PFSK-1 (cell line): ENCODE measurements around the gene NR4A3.

ENCODE experiments used
- FOXP2 ChIP-seq: optimal IDR thresholded peaks from 2 replicates; pipeline ENCODE3; 2011; ENCODE audit warnings: borderline replicate concordance, control low read depth, inconsistent platforms; ENCODE audit not compliant: insufficient read depth; ENCODE audit errors: extremely low read length, extremely low read depth
- POLR2AphosphoS5 ChIP-seq: IDR thresholded peaks from 2 replicates; pipeline ENCODE4 v1.6.1; 2012; ENCODE audit warnings: low read depth, mild to moderate bottlenecking, control low read depth, low read length, moderate library complexity
- REST ChIP-seq, 2 experiments: IDR thresholded peaks; 2 replicates each; pipeline versions ENCODE4 v1.6.1 to v1.8.0; 2011 to 2012; ENCODE audit warnings: low read depth in 2 of 2, low read length in 2 of 2, control low read depth in 1 of 2, inconsistent platforms in 1 of 2, mild to moderate bottlenecking in 1 of 2, moderate library complexity in 1 of 2; ENCODE audit not compliant: insufficient read depth in 1 of 2
- SIN3A ChIP-seq: IDR thresholded peaks from 2 replicates; pipeline ENCODE4 v1.6.1; 2012; ENCODE audit warnings: mild to moderate bottlenecking, low read length, moderate library complexity, borderline replicate concordance; ENCODE audit not compliant: insufficient read depth
- TAF1 ChIP-seq: IDR thresholded peaks from 2 replicates; pipeline ENCODE4 v1.6.1; 2012; ENCODE audit warnings: low read length, control low read depth, borderline replicate concordance; ENCODE audit not compliant: insufficient read depth

Gene NR4A3

DNA sequence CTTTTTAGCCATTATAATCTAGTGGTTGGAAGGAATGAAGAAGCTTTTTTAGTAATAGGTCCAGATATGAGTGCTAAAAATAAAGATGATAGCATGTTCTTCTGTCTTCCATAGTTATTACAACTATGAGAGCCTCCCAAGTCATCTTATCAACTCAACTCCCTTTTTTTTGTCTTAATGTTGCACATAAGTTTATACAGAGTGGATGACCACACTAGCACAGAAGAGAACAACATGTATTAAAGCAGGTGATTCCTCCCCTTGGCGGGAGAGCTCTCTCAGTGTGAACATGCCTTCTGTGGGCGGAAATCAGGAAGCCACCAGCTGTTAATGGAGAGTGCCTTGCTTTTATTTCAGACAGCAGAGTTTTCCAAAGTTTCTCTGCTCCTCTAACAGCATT is 44.7 kb downstream of the NR4A3 start:
- TF ChIP-seq SIN3A (no peak), TAF1 (no peak), REST (IDR thresholded peaks at IDR 0.05; ENCODE audit: insufficient read depth in 1 of 2, low read depth in 2 of 2, low read length in 2 of 2) (no peak), POLR2AphosphoS5 (no peak), FOXP2 (no peak)

DNA sequence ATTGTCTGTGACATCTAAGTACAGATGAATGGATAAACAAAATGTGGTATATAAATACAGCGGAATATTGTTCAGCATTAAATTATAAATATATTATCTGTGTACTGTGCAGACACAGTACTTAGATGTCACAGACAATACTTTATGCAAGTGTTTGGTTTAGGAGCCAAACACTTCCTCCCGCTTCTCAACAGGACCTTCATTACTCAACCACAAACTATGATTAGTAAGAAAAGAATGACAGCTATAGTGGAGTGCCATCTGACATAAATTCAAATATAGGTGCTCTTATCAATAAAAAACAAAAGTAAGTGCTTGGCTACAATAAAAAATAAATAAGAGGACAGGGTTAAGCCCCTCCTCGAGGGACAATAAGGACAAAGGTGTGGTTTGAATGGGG is 45.9 kb downstream of the NR4A3 start:
- no peak for TF ChIP-seq FOXP2
- TF ChIP-seq TAF1 = no peak
- no peak for TF ChIP-seq REST (IDR thresholded peaks at IDR 0.05; ENCODE audit: insufficient read depth in 1 of 2, low read depth in 2 of 2, low read length in 2 of 2)
- TF ChIP-seq POLR2AphosphoS5 = no peak
- TF ChIP-seq SIN3A = no peak

DNA sequence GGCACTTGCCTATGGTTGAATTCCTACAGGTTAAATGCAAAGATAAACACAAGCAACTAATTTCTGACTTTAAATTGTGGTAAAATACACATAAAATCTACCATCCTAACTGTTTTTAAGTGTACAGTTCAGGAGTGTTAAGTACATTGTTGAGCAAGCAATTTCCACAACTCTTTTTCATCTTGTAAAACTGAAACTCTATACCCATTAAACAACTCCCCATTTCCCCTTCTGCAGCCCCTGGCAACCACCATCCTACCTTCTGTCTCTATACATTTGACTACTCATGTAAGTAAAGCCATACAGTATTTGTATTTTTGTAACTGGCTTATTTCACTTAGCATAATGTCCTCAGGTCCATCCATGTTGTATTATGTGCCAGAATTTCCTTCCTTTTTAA is 46.3 kb downstream of the NR4A3 start:
- TF ChIP-seq REST (IDR thresholded peaks at IDR 0.05; ENCODE audit: insufficient read depth in 1 of 2, low read depth in 2 of 2, low read length in 2 of 2) = no peak
- no peak for TF ChIP-seq TAF1
- no peak for TF ChIP-seq FOXP2
- TF ChIP-seq SIN3A = no peak

GRCh38 chr9:99868845-99869244 is 47.2 kb downstream of the NR4A3 start:
- no peak for TF ChIP-seq REST (IDR thresholded peaks at IDR 0.05; ENCODE audit: insufficient read depth in 1 of 2, low read depth in 2 of 2, low read length in 2 of 2)
- TF ChIP-seq FOXP2 = no peak
- TF ChIP-seq SIN3A = no peak
- no peak for TF ChIP-seq TAF1
- TF ChIP-seq POLR2AphosphoS5 = no peak

DNA sequence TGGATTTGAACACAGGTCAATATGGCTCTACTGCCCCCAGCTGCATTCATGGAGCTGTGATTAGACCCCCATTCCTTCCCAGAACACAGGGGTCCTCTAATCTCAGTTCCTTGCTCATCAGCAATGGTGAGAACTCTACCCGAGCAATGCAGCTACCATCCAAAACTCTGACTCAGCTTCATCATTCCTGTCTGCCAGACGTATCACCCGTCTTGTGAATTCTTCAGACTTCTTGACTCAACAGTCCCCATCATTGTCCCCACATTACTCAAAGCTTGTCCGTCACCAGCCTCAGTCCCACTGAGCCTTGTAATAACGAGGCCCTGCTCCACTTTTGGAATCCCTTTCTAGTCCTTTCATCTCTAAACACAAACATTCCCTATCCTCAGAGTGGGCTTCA is 48.4 kb downstream of the NR4A3 start:
- TF ChIP-seq REST (IDR thresholded peaks at IDR 0.05; ENCODE audit: insufficient read depth in 1 of 2, low read depth in 2 of 2, low read length in 2 of 2) (no peak), TAF1 (no peak), POLR2AphosphoS5 (no peak), SIN3A (no peak), FOXP2 (no peak)
